SK-N-MC (cell line): ENCODE measurements around the gene SPTB.

Source experiments
- EZH2 ChIP-seq: fragments of 200-600 bp; sonication (generic); IDR thresholded peaks from one replicate; pipeline ENCODE4 v1.6.1; 2017; ENCODE audit warnings: antibody characterized with exemption
- POLR2AphosphoS5 ChIP-seq: IDR thresholded peaks from 2 replicates; pipeline ENCODE4 v1.6.1; 2012; ENCODE audit warnings: mild to moderate bottlenecking, low read depth, low read length, borderline replicate concordance

DNA sequence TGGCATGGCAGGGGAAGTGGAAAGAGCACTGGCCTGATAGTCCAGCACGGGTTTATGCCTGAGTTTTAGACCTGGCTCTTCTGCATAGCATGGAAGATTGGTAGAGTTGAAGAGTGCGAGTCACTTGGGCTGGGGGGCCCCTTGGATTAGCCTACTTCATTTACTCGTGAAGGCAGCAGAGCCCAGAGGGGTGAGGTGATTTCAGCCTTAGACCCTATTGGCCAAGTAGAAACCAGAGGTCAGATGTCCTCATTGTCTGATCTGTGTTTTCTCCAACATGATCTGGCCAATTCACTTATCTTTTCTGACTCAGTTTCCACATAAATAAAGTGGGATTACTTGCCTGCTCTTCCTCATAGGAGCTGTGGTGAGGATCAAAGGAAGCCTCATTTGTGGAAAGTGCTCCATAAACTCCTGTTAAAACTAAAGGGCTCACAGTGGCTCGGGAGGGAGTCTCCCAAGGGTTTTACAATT, 173.6 kb downstream of the SPTB start:
- no peak for TF ChIP-seq POLR2AphosphoS5
- TF ChIP-seq EZH2: no peak
